Effector CD4-positive, alpha-beta T cell (primary cell): ENCODE measurements around the gene GRIN2C.

Experiments used
- DNase-seq: peaks from one replicate; pipeline ENCODE4 v3.0.0-alpha.2; 2020

GRIN2C gene

GRCh38 chr17:74818291-74818938 is 41.3 kb downstream of the GRIN2C start:
- no peak for DNase-seq

- DNase-seq: no peak
These were observed 42.6 kb downstream of the GRIN2C start for GRCh38 chr17:74816905-74817620.

GRCh38 chr17:74815550-74816370 is 43.9 kb downstream of the GRIN2C start:
- no peak for DNase-seq

- no peak for DNase-seq
These were observed 44.6 kb downstream of the GRIN2C start for GRCh38 chr17:74815067-74815466.

GRCh38 chr17:74814453-74814852 is 45.2 kb downstream of the GRIN2C start:
- DNase-seq: no peak

- no peak for DNase-seq
These were observed 47.3 kb downstream of the GRIN2C start for GRCh38 chr17:74812109-74813009.

GRCh38 chr17:74810699-74811485 is 48.8 kb downstream of the GRIN2C start:
- no peak for DNase-seq

- DNase-seq: no peak
These were observed 50.8 kb downstream of the GRIN2C start for GRCh38 chr17:74808714-74809430.

- DNase-seq: no peak
These were observed 51.8 kb downstream of the GRIN2C start for GRCh38 chr17:74807925-74808324.

GRCh38 chr17:74807441-74807840 is 52.2 kb downstream of the GRIN2C start:
- no peak for DNase-seq

GRCh38 chr17:74806334-74806733 is 53.4 kb downstream of the GRIN2C start:
- DNase-seq: no peak

GRCh38 chr17:74805591-74805991 is 54.1 kb downstream of the GRIN2C start:
- DNase-seq: no peak

GRCh38 chr17:74804683-74805082 is 55.0 kb downstream of the GRIN2C start:
- no peak for DNase-seq

- DNase-seq: no peak
These were observed 55.7 kb downstream of the GRIN2C start for GRCh38 chr17:74803971-74804370.

GRCh38 chr17:74803388-74803930 is 56.2 kb downstream of the GRIN2C start:
- no peak for DNase-seq

GRCh38 chr17:74801896-74802295 is 57.8 kb downstream of the GRIN2C start:
- no peak for DNase-seq

- DNase-seq: no peak
These were observed 59.2 kb downstream of the GRIN2C start for GRCh38 chr17:74800531-74800930.

- no peak for DNase-seq
These were observed 60.6 kb downstream of the GRIN2C start for GRCh38 chr17:74799097-74799496.

- DNase-seq: no peak
These were observed 61.4 kb downstream of the GRIN2C start for GRCh38 chr17:74798239-74798707.

- DNase-seq: no peak
These were observed 61.9 kb downstream of the GRIN2C start for GRCh38 chr17:74797824-74798223.

- DNase-seq: no peak
These were observed 62.8 kb downstream of the GRIN2C start for GRCh38 chr17:74796866-74797265.
